DND-41 (cell line): Measurements from ENCODE around the gene DOCK8.

Experiments used
- CTCF ChIP-seq: IDR thresholded peaks from 2 replicates; pipeline ENCODE4 v1.5.1; 2012; ENCODE audit warnings: borderline replicate concordance, low read length, moderate library complexity, mild to moderate bottlenecking; ENCODE audit not compliant: poor library complexity, severe bottlenecking; ENCODE audit errors: extremely low read depth
- EZH2 ChIP-seq: IDR thresholded peaks from 3 replicates; pipeline ENCODE4 v1.6.1; 2012; ENCODE audit warnings: borderline replicate concordance, low read depth, mild to moderate bottlenecking, moderate library complexity, low read length, inconsistent platforms; ENCODE audit not compliant: severe bottlenecking

- TF ChIP-seq EZH2, result no peak
- no peak for TF ChIP-seq CTCF
Observed at GRCh38 chr9:224582-225520, 10.2 kb downstream of the DOCK8 start.
